ENCODE data around the gene CERKL. TPM values are rescaled to one million over a fixed set of nuclear protein-coding genes. Genes with fewer than 3 reads are reported as not detected.

CERKL gene
- polyA plus RNA-seq, 12 donors = 6.0 to 16.0 (median 9.8) TPM; not detected in 1

- no peak for DNase-seq
These were observed 136.7 kb downstream of the CERKL start for GRCh38 chr2:181520253-181520652.

- DNase-seq = peak; percentile 2
These were observed 139.1 kb downstream of the CERKL start for GRCh38 chr2:181517685-181518301.

GRCh38 chr2:181516992-181517391 is 139.9 kb downstream of the CERKL start:
- DNase-seq = no peak

GRCh38 chr2:181515719-181516118 is 141.2 kb downstream of the CERKL start:
- DNase-seq = no peak

- DNase-seq = no peak
These were observed 156.7 kb downstream of the CERKL start for GRCh38 chr2:181500201-181500600.

GRCh38 chr2:181499231-181499630 is 157.7 kb downstream of the CERKL start:
- no peak for DNase-seq

Other genes starting within 250 kb of the CERKL start
- gene ITGA4, start 199.7 kb downstream of the CERKL start, polyA plus RNA-seq (ENCODE audit: insufficient read length in 12 of 12) = 10 to 100 TPM in 11 of 12 donors, not detected in 1; 13.0 to 41.6 (median 27.6) TPM
- 1 to 10 TPM in 1 of 12 donors, not detected in 11; 3.6 TPM for gene NEUROD1, start 23.4 kb upstream of the CERKL start, polyA plus RNA-seq (ENCODE audit: insufficient read length in 12 of 12)
- 100 to 1,000 TPM in 1 of 12 donors, 10 to 100 TPM in 10, not detected in 1; 42.3 to 106 (median 68.0) TPM for gene ITPRID2, start 234.6 kb upstream of the CERKL start, polyA plus RNA-seq (ENCODE audit: insufficient read length in 12 of 12)

All from muscle of arm (tissue), 12 donors.